ENCODE measurements around the gene PRODH.
"Not testable (repeated sequence)": the region's sequence is repeated elsewhere in the genome, so short reads cannot be mapped to it uniquely, and the experiment has no call there.

The PRODH gene

DNA sequence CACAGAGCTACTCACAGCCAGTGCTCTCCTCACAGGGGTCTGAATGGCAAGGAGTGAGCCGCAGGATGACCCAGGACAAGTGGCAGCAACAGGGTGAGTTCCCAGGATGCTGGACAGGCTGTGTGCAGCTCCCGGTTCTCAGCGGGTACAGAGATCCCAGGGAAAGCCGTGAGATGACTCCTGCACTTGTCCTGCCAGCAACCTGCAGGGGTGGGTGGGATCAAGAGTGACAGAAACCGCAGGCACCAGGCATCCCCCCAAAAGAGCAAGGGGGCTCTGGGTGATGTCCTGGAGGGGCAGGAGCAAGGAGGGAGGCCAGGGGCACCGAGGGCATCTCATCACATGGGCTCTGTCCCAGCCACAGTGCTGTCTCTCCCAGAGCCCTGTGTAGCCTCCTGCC, 15.9 kb upstream of the PRODH start:
- DNase-seq = no peak

DNA sequence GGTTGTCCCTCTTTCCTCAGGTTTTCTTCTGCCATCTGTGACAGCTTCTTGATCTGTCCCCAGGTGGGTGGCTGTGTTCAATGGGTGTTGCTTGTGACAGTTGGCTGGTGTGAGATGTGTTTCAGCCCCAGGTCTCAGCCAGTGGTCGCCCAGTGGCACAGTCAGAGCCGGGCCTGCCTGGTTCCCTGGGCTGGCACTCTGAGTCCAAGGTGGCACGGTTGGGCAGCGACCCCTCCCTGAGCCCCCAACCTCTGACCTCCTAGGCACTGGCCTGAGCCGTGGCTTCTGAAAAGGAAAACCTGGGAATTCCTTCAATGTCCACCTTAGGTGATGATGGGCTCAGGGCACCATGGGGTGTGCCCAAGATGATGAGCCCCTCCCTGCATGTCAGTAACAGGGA, 14.0 kb upstream of the PRODH start:
- DNase-seq = no peak

DNA sequence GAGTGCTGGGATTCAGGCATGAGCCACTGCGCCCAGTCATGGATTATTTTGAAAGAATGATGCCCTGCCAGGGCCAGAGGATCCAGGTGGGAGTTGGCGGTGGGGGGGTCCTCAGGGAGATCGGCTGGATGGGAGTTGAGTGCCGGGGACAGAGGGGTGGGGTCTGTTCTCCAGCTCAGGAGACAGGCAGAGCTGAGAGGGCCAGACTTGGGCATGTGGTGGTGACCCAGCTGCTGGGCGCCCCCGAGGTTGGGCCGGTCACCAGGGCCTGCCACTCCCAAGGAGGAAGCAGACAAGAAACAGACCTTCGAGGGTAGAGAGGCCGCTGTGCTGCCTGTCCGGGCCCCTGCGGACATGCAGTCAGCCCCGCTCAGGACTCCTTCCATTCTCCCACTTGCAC, 11.8 kb upstream of the PRODH start:
- no peak for DNase-seq

DNA sequence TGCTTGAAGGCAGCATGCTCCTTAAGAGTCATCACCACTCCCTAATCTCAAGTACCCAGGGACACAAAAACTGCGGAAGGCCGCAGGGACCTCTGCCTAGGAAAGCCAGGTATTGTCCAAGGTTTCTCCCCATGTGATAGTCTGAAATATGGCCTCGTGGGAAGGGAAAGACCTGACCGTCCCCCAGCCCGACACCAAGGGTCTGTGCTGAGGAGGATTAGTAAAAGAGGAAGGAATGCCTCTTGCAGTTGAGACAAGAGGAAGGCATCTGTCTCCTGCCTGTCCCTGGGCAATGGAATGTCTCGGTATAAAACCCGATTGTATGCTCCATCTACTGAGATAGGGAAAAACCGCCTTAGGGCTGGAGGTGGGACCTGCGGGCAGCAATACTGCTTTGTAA, 11.0 kb upstream of the PRODH start:
- not testable (repeated sequence) for DNase-seq

- DNase-seq = not testable (repeated sequence)
Measured at GRCh38 chr22:18938691-18939090, 2.6 kb upstream of the PRODH start.

DNA sequence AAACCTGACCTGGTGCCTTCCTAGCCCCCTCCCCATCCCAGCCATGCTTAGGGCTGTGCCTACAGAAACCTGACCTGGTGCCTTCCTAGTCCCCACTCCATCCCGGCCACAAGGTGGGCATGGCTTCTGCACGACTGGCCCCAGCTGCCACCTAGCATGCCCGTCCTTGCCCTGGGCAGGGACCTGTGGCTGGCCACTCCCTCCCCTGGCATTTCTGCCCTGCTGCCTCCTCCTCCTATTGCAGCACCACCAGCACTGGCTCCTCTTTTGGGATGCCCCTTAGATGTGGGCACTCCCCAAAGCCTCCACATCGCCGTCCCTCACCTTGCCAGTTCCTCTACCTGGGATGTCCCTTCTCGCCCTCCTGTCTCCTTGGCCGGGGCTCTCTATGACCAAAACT, 1.4 kb downstream of the PRODH start:
- DNase-seq = not testable (repeated sequence)

- DNase-seq = no peak
Measured at GRCh38 chr22:18933914-18934313, 2.2 kb downstream of the PRODH start.

GRCh38 chr22:18931905-18932652, 4.0 kb downstream of the PRODH start:
- DNase-seq = no peak

- DNase-seq = no peak
Measured at GRCh38 chr22:18929459-18929858, 6.6 kb downstream of the PRODH start.

DNA sequence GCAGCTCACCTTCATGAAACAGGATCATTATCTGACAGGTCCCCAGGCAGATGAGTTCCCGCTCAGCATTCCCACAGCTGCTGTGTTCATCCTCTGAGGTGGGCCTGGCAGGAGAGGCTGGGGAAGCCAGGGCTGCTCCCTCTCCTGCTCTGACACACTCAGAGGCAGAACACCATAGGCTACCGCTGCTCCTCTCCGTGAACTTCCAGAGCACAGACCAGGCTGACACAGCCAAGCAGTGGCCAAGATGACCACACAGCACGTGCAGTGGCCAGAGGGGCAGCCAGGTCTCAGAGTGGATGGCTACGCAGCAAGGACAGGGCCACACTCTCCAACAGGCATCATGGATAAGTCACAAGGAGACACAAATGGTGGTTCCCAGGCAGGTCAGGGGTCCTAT, 8.5 kb downstream of the PRODH start:
- DNase-seq = no peak

DNA sequence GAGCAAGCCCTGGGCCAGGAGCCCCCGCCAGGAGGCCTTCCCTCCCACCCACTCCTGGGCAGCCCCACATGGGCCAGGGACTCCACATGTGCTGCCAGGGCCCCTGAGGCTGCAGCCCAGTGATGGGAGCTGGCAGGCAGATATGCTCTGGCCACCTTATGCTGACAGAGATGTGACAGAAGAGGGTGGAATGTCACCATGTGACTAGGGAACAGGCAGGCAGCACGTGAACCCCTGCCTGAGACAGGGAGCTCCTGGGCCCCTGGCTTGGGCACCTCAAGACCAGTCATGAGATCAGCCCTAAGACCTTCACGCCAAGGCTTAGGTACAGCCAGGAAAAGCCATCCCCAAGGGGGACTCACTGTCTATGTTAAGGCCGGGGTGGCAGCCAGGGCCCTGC, 9.1 kb downstream of the PRODH start:
- DNase-seq = no peak

DNA sequence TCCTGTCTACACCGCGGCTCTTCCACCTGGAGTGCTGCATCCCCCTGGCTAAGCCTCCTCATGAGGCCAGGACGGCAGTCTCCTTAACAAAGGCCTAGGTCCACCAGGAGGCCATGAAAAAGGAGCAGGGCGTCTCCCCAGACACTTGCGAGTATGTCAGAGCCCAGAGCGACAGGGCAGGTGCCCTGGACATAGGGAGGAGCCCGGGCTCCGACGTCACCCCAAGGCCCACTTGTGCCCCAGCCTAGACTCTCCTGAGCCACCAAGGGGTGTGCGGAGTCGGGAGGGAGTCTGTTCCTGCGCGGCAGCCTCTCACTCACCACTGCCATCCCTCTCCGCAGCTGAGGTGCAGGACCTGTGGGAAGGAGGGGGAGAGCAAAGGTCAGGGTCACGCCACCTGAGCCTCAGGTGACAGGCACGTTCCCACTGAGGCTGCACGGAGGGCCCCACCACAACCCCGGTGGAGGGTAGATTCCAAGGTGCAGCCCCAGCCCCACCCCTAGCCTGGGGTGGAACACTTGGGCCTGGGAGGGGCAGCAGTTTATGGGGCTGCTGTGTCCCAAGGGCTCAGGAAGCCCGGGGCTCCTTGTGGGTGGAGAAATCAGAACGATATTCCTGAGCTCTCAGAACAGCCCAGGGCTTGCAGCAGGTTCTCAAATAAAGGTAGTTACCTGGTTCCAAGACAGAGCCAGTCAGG, 10.6 kb downstream of the PRODH start:
- no peak for DNase-seq

GRCh38 chr22:18920257-18920902, 15.7 kb downstream of the PRODH start:
- DNase-seq = not testable (repeated sequence)

DNA sequence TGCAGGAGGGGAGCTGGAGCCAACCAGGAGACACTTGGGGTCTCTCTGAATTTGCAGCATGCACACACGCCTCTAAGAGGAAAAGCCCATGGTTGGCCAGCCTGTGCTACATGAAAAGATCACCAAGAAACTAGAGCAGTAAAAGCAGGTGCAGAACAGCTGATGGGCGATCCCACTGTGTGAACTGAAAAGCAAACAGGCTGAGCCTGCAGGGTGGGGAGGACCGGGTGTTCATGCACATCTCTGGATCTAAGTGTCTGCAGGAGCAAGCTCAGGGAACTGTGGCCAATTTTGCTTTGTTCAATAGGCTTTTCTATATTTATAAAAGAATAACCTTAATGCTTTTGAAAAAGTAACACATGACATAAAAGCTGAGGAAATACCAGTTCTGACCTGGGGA, 18.3 kb downstream of the PRODH start:
- not testable (repeated sequence) for DNase-seq

- not testable (repeated sequence) for DNase-seq
Measured at GRCh38 chr22:18915550-18915949, 20.5 kb downstream of the PRODH start.

GRCh38 chr22:18914558-18914957, 21.5 kb downstream of the PRODH start:
- not testable (repeated sequence) for DNase-seq

GRCh38 chr22:18912264-18912946, 23.7 kb downstream of the PRODH start:
- not testable (repeated sequence) for DNase-seq

DNA sequence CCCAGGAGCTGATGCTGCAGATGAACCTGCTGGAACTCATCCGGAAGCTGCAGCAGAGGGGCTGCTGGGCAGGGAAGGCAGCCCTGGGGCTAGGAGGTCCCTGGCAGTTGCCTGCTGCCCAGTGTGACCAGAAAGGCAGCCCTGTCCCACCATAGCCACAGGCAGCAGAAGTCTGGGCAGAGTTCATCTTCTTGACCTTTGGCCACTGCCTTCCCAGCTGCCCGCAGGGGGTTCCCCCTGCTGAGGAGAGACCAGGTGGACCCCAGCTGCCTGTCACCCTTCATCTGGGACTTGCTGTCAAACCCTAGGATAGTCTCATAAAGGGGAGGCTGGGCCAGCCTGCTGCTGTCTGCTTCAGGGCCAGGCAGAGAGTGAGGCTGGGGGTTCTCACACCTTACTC, 24.6 kb downstream of the PRODH start:
- DNase-seq = not testable (repeated sequence)

DNA sequence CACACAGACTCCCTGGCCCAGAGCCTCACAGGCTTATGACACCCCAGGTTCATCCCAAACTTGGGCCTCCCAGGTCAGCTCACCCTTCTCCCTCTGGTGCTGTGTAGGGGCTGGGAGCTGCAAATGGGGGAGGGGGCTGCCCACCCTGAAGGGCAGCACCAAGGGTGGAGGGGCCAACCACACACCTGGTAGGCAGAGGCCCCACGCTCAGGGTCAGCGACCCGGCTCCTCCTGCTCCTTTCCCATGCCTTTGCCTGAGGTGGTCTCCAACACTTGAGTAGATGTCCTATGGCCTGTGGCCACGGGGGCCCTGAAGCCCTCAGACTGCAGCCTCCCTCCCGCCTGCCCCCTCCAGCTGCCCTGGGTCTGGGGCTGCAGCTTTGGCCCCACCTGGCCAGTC, 26.5 kb downstream of the PRODH start:
- DNase-seq = no peak

- no peak for DNase-seq
Measured at GRCh38 chr22:18906896-18907295, 29.2 kb downstream of the PRODH start.

DNA sequence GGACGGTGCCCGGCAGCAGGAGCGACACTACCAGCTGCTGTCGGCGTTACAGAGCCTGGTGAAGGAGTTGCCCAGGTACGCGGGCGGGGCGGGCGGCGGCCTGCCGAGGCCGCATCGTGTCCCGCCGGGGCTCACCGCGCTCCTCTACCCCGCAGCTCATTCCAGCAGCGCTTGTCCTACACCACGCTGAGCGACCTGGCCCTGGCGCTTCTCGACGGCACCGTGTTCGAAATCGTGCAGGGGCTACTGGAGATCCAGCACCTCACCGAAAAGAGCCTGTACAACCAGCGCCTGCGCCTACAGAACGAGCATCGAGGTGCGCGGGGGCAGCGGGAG, 29.7 kb downstream of the PRODH start:
- DNase-seq = not testable (repeated sequence)

DNA sequence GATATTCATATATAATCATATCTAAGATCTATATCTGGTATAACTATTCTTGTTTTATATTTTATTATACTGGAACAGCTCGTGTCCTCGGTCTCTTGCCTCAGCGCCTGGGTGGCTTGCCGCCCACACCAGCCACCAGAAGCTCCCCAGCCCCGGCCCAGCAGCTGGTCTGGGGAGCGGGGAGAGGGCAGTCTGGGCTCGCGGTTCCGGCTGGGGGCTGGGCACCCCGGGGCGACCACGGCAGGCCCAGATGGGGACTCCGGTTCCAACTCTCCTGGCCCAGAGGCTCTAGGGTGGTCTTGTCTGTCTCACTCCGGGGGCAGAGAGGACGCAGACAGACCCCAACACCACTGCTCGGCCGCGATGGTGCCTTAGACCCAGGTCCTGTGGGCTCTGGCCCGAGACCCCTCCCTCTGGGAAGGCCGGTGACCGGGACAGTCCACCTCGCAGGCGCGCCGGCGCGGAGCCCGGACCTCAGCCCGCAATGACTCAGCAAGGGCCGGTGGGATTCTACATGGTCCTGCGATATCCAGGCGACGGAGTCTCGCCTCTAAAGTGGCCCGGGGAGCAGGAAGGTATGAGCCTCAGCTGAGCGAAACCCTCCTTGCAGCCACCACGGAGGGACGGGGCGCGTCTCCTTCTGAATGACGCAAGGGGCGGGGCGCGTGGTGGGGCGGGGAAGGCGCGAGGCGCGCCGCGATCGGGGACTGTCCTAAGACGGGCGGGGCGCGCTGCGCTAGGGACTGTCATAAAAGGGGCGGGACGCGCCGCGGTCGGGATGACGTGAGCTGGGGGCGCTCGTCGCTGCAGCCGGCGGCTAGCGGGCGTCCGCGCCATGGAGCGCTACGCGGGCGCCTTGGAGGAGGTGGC, 30.3 kb downstream of the PRODH start, which contains the start of gene DGCR6:
DGCR6 (plus strand) TSS at position 781 of the 870 bp plus-strand sequence; CDS start at position 836, 55 bp downstream.
- no peak for DNase-seq

All from CD4-positive, alpha-beta T cell treated with Interleukin-17A for 1 hour (primary cell).